DOHH2 (cell line): Measurements from ENCODE around the gene VTI1A.

ENCODE experiments used
- H3F3A ChIP-seq: fragments of 200-600 bp; sonication (generic), shearing (Covaris generic); 2 replicates; pipeline ENCODE4 v1.6.0; 2016; ENCODE audit warnings: antibody characterized with exemption, mild to moderate bottlenecking; ENCODE audit not compliant: control insufficient read depth, insufficient read depth
- H3K27ac ChIP-seq: fragments of 200-600 bp; sonication (generic); 2 replicates; pipeline ENCODE4 v1.5.1; 2014; ENCODE audit warnings: low read depth, mild to moderate bottlenecking, low read length, moderate library complexity
- H3K27me3 ChIP-seq: fragments of 200-600 bp; sonication (generic); 2 replicates; pipeline ENCODE4 v1.6.1; 2014; ENCODE audit warnings: mild to moderate bottlenecking, low read length, mixed read lengths; ENCODE audit not compliant: control insufficient read depth
- H3K36me3 ChIP-seq: fragments of 200-600 bp; sonication (generic); 2 replicates; pipeline ENCODE4 v1.6.1; 2014; ENCODE audit warnings: mild to moderate bottlenecking, low read length, moderate library complexity, mixed read lengths; ENCODE audit not compliant: control insufficient read depth
- H3K4me1 ChIP-seq: fragments of 200-600 bp; sonication (generic); 2 replicates; pipeline ENCODE4 v1.6.1; 2014; ENCODE audit warnings: mild to moderate bottlenecking, low read length, mixed read lengths; ENCODE audit not compliant: control insufficient read depth
- H3K4me2 ChIP-seq: fragments of 200-600 bp; sonication (generic); 2 replicates; pipeline ENCODE4 v1.6.0; 2014; ENCODE audit warnings: mild to moderate bottlenecking, low read length, moderate library complexity
- H3K4me3 ChIP-seq: fragments of 200-600 bp; sonication (generic); 2 replicates; pipeline ENCODE4 v1.5.1; 2014; ENCODE audit warnings: mild to moderate bottlenecking, low read length, mixed read lengths
- H3K79me2 ChIP-seq: fragments of 200-600 bp; sonication (generic); 2 replicates; pipeline ENCODE4 v1.6.1; 2014; ENCODE audit warnings: mild to moderate bottlenecking, low read length, mixed read lengths; ENCODE audit not compliant: control insufficient read depth
- H3K9me2 ChIP-seq: fragments of 200-600 bp; sonication (generic); replicated peaks from 2 replicates; pipeline ENCODE4 v1.6.1; 2014; ENCODE audit warnings: mild to moderate bottlenecking, low read length, mixed read lengths; ENCODE audit not compliant: control insufficient read depth
- H3K9me3 ChIP-seq: fragments of 200-600 bp; sonication (generic); 2 replicates; pipeline ENCODE4 v1.6.1; 2014; ENCODE audit warnings: antibody characterized with exemption, low read length, mixed read lengths; ENCODE audit not compliant: control insufficient read depth, insufficient read depth
- H4K20me1 ChIP-seq: fragments of 200-600 bp; sonication (generic); 2 replicates; pipeline ENCODE4 v1.6.0; 2014; ENCODE audit warnings: low read depth, mild to moderate bottlenecking, antibody characterized with exemption, low read length, moderate library complexity; ENCODE audit not compliant: control insufficient read depth, insufficient read depth
- EZH2phosphoT487 ChIP-seq: fragments of 200-600 bp; sonication (generic); IDR thresholded peaks from 2 replicates; pipeline ENCODE4 v1.6.1; 2017; ENCODE audit warnings: borderline replicate concordance, mild to moderate bottlenecking, antibody characterized with exemption, low read length, moderate library complexity, mixed read lengths
- TF ChIP-seq, protein P1 (sequence below): fragments of 200-600 bp; sonication (generic); IDR thresholded peaks from one replicate; pipeline ENCODE4 v1.5.1; 2014; ENCODE audit warnings: antibody characterized with exemption, mild to moderate bottlenecking, low read depth, low read length; ENCODE audit not compliant: poor library complexity, severe bottlenecking

Gene VTI1A

DNA sequence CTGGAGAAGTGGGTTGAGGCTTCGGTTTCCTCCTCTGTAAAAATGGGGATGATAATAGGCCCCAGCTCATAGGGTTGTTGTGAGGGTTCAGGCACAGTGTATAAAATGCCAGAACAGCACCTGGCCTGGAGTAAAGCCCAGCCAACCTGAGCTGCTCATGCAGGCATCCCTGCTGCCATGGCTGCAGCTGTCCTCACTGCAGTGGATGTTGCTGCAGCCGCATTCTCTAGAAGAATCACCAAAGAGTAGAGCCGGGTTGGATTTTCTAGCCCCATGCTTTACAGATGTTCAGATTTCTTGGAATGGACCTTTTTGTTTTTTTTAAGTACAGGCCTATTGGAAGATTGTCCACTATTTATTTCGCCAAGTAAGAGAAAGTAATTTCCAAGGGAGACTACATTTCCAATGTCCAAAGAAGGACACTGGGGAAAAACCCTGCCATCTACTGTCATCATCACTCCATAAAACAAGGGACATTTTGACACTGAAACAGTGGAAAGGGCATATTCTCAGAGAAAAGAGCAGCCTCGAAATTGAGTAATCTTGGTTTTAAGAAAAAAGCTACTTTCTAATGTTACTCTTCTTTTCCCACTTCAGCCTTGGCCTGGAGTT is 355.5 kb downstream of the VTI1A start:
- no peaks in the 10 kb centered on the region for H3K9me3 ChIP-seq
- H3K27me3 ChIP-seq, result no peaks in the 10 kb centered on the region
- H4K20me1 ChIP-seq, result no peaks in the 10 kb centered on the region
- no peak overlapping the region for H3K4me3 ChIP-seq
- H3K27ac ChIP-seq, result no peak overlapping the region
- TF ChIP-seq EZH2phosphoT487, result no peak
- TF ChIP-seq, protein P1, sequence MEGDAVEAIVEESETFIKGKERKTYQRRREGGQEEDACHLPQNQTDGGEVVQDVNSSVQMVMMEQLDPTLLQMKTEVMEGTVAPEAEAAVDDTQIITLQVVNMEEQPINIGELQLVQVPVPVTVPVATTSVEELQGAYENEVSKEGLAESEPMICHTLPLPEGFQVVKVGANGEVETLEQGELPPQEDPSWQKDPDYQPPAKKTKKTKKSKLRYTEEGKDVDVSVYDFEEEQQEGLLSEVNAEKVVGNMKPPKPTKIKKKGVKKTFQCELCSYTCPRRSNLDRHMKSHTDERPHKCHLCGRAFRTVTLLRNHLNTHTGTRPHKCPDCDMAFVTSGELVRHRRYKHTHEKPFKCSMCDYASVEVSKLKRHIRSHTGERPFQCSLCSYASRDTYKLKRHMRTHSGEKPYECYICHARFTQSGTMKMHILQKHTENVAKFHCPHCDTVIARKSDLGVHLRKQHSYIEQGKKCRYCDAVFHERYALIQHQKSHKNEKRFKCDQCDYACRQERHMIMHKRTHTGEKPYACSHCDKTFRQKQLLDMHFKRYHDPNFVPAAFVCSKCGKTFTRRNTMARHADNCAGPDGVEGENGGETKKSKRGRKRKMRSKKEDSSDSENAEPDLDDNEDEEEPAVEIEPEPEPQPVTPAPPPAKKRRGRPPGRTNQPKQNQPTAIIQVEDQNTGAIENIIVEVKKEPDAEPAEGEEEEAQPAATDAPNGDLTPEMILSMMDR, result no peak
- H3F3A ChIP-seq, result no peaks in the 10 kb centered on the region
- no peaks in the 10 kb centered on the region for H3K9me2 ChIP-seq
- no peaks in the 10 kb centered on the region for H3K36me3 ChIP-seq
- H3K4me2 ChIP-seq, result no peak overlapping the region
- H3K4me1 ChIP-seq, result no peaks in the 10 kb centered on the region
- no peaks in the 10 kb centered on the region for H3K79me2 ChIP-seq

DNA sequence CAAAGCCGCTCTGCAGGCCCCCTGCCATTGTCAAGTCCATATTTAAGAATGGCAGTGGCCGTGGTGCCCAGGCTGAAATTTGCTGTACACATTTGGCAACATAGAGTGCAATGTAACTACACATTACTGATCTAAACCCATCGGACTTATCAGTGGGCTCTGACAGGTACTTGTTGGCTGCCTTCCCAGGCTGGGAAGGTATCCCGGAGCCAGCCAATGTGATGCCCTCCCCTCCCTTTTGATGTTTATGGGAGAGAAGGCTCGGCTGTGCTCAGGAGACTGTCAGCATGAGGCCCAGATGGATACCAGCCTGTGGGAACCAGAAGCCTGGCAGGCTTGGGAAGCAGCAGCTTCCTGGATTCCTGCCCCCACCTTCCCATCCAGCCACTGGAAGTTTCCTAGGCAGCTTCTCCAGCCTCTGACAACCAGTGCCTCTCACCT is 357.0 kb downstream of the VTI1A start:
- Histone ChIP-seq H3K79me2 (no peaks in the 10 kb centered on the region), H3K4me2 (no peak overlapping the region), H3K9me3 (no peaks in the 10 kb centered on the region), H3K27ac (no peak overlapping the region), H4K20me1 (no peaks in the 10 kb centered on the region), H3K4me3 (no peak overlapping the region), H3K27me3 (no peaks in the 10 kb centered on the region), H3K36me3 (no peaks in the 10 kb centered on the region), H3K4me1 (no peaks in the 10 kb centered on the region), H3K9me2 (no peaks in the 10 kb centered on the region), H3F3A (no peaks in the 10 kb centered on the region)
- TF ChIP-seq EZH2phosphoT487, result no peak
- TF ChIP-seq, protein P1, result no peak

DNA sequence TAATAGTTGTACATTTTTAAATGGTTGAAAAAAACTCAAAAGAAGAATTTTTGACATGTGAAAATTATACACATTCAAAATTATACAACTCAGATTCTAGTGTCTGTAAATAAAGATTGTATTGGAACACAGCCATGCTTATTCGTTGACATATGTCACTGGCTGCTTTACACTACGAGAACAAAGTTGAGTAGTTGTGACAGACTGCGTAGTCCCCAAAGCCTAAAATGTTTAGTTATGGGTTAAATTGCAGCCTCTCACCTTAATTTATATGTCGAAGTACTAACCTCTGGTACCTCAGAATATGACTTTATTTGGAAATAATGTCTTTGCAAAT is 358.2 kb downstream of the VTI1A start:
- TF ChIP-seq, protein P1, result no peak
- TF ChIP-seq EZH2phosphoT487, result no peak
- Histone ChIP-seq H3K9me3 (no peaks in the 10 kb centered on the region), H3K27ac (no peak overlapping the region), H3K9me2 (no peaks in the 10 kb centered on the region), H4K20me1 (no peaks in the 10 kb centered on the region), H3K4me1 (no peaks in the 10 kb centered on the region), H3K27me3 (no peaks in the 10 kb centered on the region), H3K79me2 (no peaks in the 10 kb centered on the region), H3K4me3 (no peak overlapping the region), H3K4me2 (no peak overlapping the region), H3F3A (no peaks in the 10 kb centered on the region), H3K36me3 (no peaks in the 10 kb centered on the region)
